CD4-positive, alpha-beta T cell (primary cell): ENCODE measurements around the gene SIRT6. TPM values are rescaled to one million over a fixed set of nuclear protein-coding genes. Genes with fewer than 3 reads are reported as not detected.

Source experiments
- ATAC-seq: fragments of 200-7000 bp; cut with Tn5 transposase; one replicate; pipeline ENCODE4 v1.10.0; 2022; ENCODE audit warnings: mild to moderate bottlenecking; ENCODE audit not compliant: poor library complexity
- CTCF ChIA-PET: fragments of 350-600 bp; sonication (Branson Sonifier 250); formaldehyde crosslinking; loops from one replicate; lab custom pipeline; 2021; ENCODE audit warnings: antibody characterized with exemption, inconsistent platforms; lab: Charles Lee
- POLR2A ChIA-PET: fragments of 350-600 bp; sonication (Branson Sonifier 250); formaldehyde crosslinking; loops from one replicate; lab custom pipeline; 2021; ENCODE audit warnings: antibody characterized with exemption, inconsistent platforms; lab: Charles Lee
- DNase-seq, 14 experiments: peaks; one replicate each; pipeline ENCODE4 v3.0.0-alpha.2; 2013 to 2020; ENCODE audit warnings: mixed read lengths in 2 of 14
- H3K27ac ChIP-seq, 2 donors: one replicate each; pipeline versions ENCODE4 v1.5.1 to v1.7.0; 2013; ENCODE audit warnings: low read length in 2 of 2, low read depth in 1 of 2, mild to moderate bottlenecking in 1 of 2
- H3K27me3 ChIP-seq, 2 experiments: 1 replicate in 1 of 2; 2 replicates in 1 of 2; pipeline versions ENCODE4 v1.6.1 to v1.7.0; 2013; ENCODE audit warnings: low read length in 2 of 2, control low read depth in 1 of 2, mild to moderate bottlenecking in 1 of 2, moderate library complexity in 1 of 2; ENCODE audit not compliant: insufficient read depth in 2 of 2, control insufficient read depth in 1 of 2
- H3K36me3 ChIP-seq: one replicate; pipeline ENCODE4 v1.6.1; 2013; ENCODE audit warnings: low read length, control low read depth; ENCODE audit not compliant: insufficient read depth
- H3K4me1 ChIP-seq: one replicate; pipeline ENCODE4 v1.6.1; 2013; ENCODE audit warnings: low read length, control low read depth; ENCODE audit not compliant: insufficient read depth
- H3K4me3 ChIP-seq: one replicate; pipeline ENCODE4 v1.5.1; 2013; ENCODE audit warnings: mild to moderate bottlenecking, low read length, moderate library complexity
- H3K9me3 ChIP-seq, 2 experiments: 1 replicate in 1 of 2; 2 replicates in 1 of 2; pipeline versions ENCODE4 v1.6.1 to v1.7.0; 2013; ENCODE audit warnings: low read length in 2 of 2, mild to moderate bottlenecking in 2 of 2, control low read depth in 1 of 2, moderate library complexity in 1 of 2; ENCODE audit not compliant: control insufficient read depth in 1 of 2, insufficient read depth in 1 of 2
- H3K27ac Mint-ChIP-seq: one replicate; pipeline ENCODE4 v1.8.0; 2020; ENCODE audit warnings: mixed read lengths
- H3K27me3 Mint-ChIP-seq: one replicate; pipeline ENCODE4 v1.8.0; 2021; ENCODE audit warnings: mixed read lengths
- H3K36me3 Mint-ChIP-seq: one replicate; pipeline ENCODE4 v1.8.0; 2021; ENCODE audit warnings: low read depth, mixed read lengths
- H3K4me1 Mint-ChIP-seq: one replicate; pipeline ENCODE4 v1.8.0; 2021; ENCODE audit warnings: low read depth, mixed read lengths
- H3K4me3 Mint-ChIP-seq: one replicate; pipeline ENCODE4 v1.8.0; 2020; ENCODE audit warnings: mild to moderate bottlenecking, mixed read lengths
- H3K9me3 Mint-ChIP-seq: one replicate; pipeline ENCODE4 v1.8.0; 2020; ENCODE audit warnings: mixed read lengths
- CTCF ChIP-seq: fragments of 200-600 bp; IDR thresholded peaks from one replicate; pipeline ENCODE4 v1.8.0; 2022; ENCODE audit warnings: antibody characterized with exemption, mild to moderate bottlenecking
- intact Hi-C, 2 experiments: fragments of 100-400 bp; cut with DNase I in 1 of 2; cut with micrococcal nuclease in 1 of 2; formaldehyde crosslinking; loops; one replicate each; pipeline versions ENCODE4 v1.15.1 to v1.9.0; 2023 to 2025; cut with DNase I, micrococcal nuclease
- total RNA-seq, 174 experiments: library from RNA in 2 of 174; stranded (reverse) in 2 of 174; gene quantifications; one replicate each; pipeline ENCODE4 v1.2.3 and lab custom pipeline; 2021 to 2026

Gene SIRT6
- total RNA-seq, 2 experiments from 2014 or later, result 11.2 to 14.2 TPM

- DNase-seq (no peak), ATAC-seq (no peak)
- no peak for TF ChIP-seq CTCF
- POLR2A ChIA-PET, result no interaction called here
- H3K27me3 ChIP-seq, result peaks cover 31 to 33% of the 10 kb centered on the region in 2 experiments
- no peaks in the 10 kb centered on the region for H3K9me3 ChIP-seq
- H3K36me3 Mint-ChIP-seq, result no peaks in the 10 kb centered on the region
- H3K9me3 Mint-ChIP-seq, result no peaks in the 10 kb centered on the region
- no peak overlapping the region for H3K27ac ChIP-seq
- CTCF ChIA-PET, result no interaction called here
- H3K4me3 Mint-ChIP-seq, result no peak overlapping the region
- intact Hi-C loops, result loop anchor here (5.0 to 10.0 kb wide), 5 partner anchors 57 to 535 kb away; no protein-coding TSS in a partner anchor
- H3K27me3 Mint-ChIP-seq, result peaks cover 61% of the 10 kb centered on the region
- H3K4me1 ChIP-seq, result peaks cover 8% of the 10 kb centered on the region
- H3K27ac Mint-ChIP-seq, result no peak overlapping the region
- H3K4me3 ChIP-seq, result no peak overlapping the region
- H3K4me1 Mint-ChIP-seq, result peaks cover 10% of the 10 kb centered on the region
- no peaks in the 10 kb centered on the region for H3K36me3 ChIP-seq
These were observed 17.4 kb upstream of the SIRT6 start for GRCh38 chr19:4199699-4200293.

- no peaks in the 10 kb centered on the region for H3K36me3 Mint-ChIP-seq
These were observed 16.2 kb upstream of the SIRT6 start for GRCh38 chr19:4198467-4199126.

More at GRCh38 chr19:4198467-4199126, 16.2 kb upstream of the SIRT6 start:
- Histone ChIP-seq H3K9me3 (no peaks in the 10 kb centered on the region), H3K27me3 (peaks cover 41 to 43% of the 10 kb centered on the region in 2 experiments), H3K36me3 (no peaks in the 10 kb centered on the region), H3K27ac (no peak overlapping the region), H3K4me3 (no peak overlapping the region), H3K4me1 (peaks cover 5% of the 10 kb centered on the region)
- POLR2A ChIA-PET, result no interaction called here
- DNase-seq, result no peak
- peaks cover 64% of the 10 kb centered on the region for H3K27me3 Mint-ChIP-seq
- no peaks in the 10 kb centered on the region for H3K9me3 Mint-ChIP-seq
- TF ChIP-seq CTCF, result no peak
- peaks cover 10% of the 10 kb centered on the region for H3K4me1 Mint-ChIP-seq
- no peak overlapping the region for H3K4me3 Mint-ChIP-seq
- ATAC-seq, result no peak
- CTCF ChIA-PET, result no interaction called here
- H3K27ac Mint-ChIP-seq, result no peak overlapping the region
- intact Hi-C loops, result no loop called here
